GM12891 (cell line): ENCODE results near the gene SH3BGRL2.

Experiments used
- PAX5 ChIP-seq: IDR thresholded peaks from 2 replicates; pipeline ENCODE4 v1.6.1; 2011; ENCODE audit warnings: low read length, moderate library complexity, mild to moderate bottlenecking; ENCODE audit not compliant: insufficient read depth, severe bottlenecking
- POLR2A ChIP-seq: IDR thresholded peaks from 2 replicates; pipeline ENCODE4 v1.6.1; 2011; ENCODE audit warnings: low read depth, low read length, control low read depth
- POLR2AphosphoS5 ChIP-seq: IDR thresholded peaks from 2 replicates; pipeline ENCODE4 v1.6.1; 2011; ENCODE audit warnings: low read depth, low read length, control low read depth
- TAF1 ChIP-seq: IDR thresholded peaks from 2 replicates; pipeline ENCODE4 v1.6.1; 2011; ENCODE audit warnings: low read depth, low read length, control low read depth

GRCh38 chr6:79612457-79612856, 18.7 kb upstream of the SH3BGRL2 start:
- TF ChIP-seq TAF1 (no peak), POLR2A (no peak), PAX5 (no peak), POLR2AphosphoS5 (no peak)
